Measurements from ENCODE around the gene ANKRD24. TPM values are rescaled to one million over a fixed set of nuclear protein-coding genes. Genes with fewer than 3 reads are reported as not detected.

ANKRD24 gene
- total and polyA plus RNA-seq, 7 donors = 0.36 to 1.2 (median 0.72) TPM; not detected in 1

DNA sequence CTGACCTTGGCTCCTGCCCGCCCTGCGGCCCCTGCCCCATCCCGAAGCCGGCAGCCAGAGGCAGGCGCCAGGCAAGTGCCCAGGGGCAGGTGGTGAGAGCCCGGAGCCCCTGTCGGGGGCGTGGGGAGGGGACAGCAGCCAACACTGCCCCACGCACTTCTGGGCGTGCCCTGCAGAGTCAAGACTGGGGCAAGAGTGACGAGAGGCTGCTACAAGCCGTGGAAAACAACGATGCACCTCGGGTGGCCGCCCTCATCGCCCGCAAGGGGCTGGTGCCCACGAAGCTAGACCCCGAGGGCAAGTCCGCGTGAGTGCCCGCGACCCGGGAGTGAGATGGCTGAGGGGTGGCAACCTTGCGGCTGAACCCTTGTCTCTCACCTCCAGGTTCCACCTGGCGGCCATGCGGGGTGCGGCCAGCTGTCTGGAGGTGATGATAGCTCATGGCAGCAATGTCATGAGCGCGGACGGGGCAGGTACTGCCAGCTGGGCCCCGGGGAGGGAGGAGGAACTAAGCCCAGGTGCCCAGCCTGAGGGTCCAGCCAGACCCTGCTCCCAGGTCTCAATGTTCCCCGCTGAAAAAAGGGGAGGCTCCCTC, 17.3 kb downstream of the ANKRD24 start:
- H3K27me3 ChIP-seq = peaks cover 17 to 51% (median 38%) of the 10 kb centered on the region in 3 donors
- H3K27ac ChIP-seq = no peak overlapping the region
- no peak for DNase-seq
- TF ChIP-seq POLR2AphosphoS5 (IDR thresholded peaks at IDR 0.05) (no peak), POLR2A (IDR thresholded peaks at IDR 0.05) (no peak), CTCF (IDR thresholded peaks at IDR 0.05) (no peak), EP300 (IDR thresholded peaks at IDR 0.05) (no peak)
- intact Hi-C loops (cut with DNase I) = no loop called here
- H3K9me3 ChIP-seq = no peaks in the 10 kb centered on the region
- H3K36me3 ChIP-seq = no peaks in the 10 kb centered on the region
- H3K4me3 ChIP-seq = no peak overlapping the region
- 43 to 71% methylated on average over 33 of the region's 33 CpGs for WGBS, 2 donors
- peaks cover 0 to 13% (median 9%) of the 10 kb centered on the region in 4 donors for H3K4me1 ChIP-seq

DNA sequence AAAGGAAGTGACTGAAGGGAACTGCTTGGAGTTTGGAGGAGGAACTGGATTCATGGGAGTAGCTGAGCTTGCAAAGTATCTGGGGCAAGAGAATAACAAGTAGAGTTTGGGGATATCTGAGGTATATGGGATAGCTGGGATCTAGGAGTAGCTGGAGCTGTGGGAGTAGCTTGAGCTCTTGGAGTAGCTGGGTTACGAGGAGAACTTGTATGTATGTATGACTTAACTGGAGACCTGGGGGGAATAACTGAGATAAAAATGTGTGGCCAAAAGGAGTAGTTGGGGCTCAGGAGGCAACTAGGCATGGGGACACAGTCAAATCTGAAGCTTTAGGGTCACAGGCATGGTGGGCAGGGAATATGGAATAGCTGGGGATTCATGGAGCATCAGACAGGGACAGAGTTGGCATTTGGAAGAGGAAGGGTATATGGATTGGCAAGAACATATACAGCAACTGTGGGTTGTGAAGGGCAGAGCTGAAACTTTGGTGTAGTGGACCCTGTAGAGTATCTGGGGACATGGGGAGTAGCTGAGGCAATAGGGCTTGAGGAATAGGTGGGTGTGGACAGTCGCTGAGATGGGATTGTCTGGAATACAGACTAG, 18.6 kb downstream of the ANKRD24 start:
- intact Hi-C loops (cut with DNase I) = no loop called here
- TF ChIP-seq POLR2A (IDR thresholded peaks at IDR 0.05) (no peak), CTCF (IDR thresholded peaks at IDR 0.05) (no peak)
- no peaks in the 10 kb centered on the region for H3K36me3 ChIP-seq
- H3K4me1 ChIP-seq = peaks cover 0 to 15% (median 9%) of the 10 kb centered on the region in 4 donors
- H3K27ac ChIP-seq = no peak overlapping the region
- H3K4me3 ChIP-seq = no peak overlapping the region
- peaks cover 17 to 38% (median 26%) of the 10 kb centered on the region in 3 donors for H3K27me3 ChIP-seq
- no peak for DNase-seq
- H3K9me3 ChIP-seq = no peaks in the 10 kb centered on the region
- WGBS, 2 donors = 72 to 90% methylated on average over 2 of the region's 2 CpGs

DNA sequence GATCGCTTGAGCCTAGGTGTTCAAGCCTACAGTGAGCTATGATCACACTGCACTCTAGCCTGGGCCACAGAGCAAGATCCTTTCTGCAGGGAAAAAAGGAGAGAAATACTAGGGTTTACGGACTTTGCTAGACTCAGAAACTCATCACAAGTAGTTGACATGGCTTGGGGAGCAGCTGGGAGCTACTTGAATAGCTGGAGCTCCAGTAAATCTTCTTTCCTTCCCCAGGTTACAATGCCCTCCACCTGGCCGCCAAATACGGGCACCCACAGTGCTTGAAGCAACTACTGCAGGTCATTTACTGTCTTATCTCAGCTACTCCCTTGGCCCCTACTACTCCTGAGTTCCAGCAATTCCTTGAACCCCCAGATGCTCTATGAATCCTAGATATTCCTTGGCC, 19.3 kb downstream of the ANKRD24 start:
- Histone ChIP-seq H3K36me3 (no peaks in the 10 kb centered on the region), H3K9me3 (no peaks in the 10 kb centered on the region), H3K27me3 (peaks cover 13 to 31% (median 18%) of the 10 kb centered on the region in 3 donors), H3K27ac (no peak overlapping the region), H3K4me1 (peaks cover 0 to 15% (median 9%) of the 10 kb centered on the region in 4 donors), H3K4me3 (no peak overlapping the region)
- intact Hi-C loops (cut with DNase I) = no loop called here
- TF ChIP-seq POLR2A (IDR thresholded peaks at IDR 0.05) (no peak), CTCF (IDR thresholded peaks at IDR 0.05) (no peak), POLR2AphosphoS5 (IDR thresholded peaks at IDR 0.05) (no peak), EP300 (IDR thresholded peaks at IDR 0.05) (no peak)
- 70 to 88% methylated on average over 4 of the region's 4 CpGs for WGBS, 2 donors
- DNase-seq = no peak

- intact Hi-C loops (cut with DNase I) = no loop called here
- Histone ChIP-seq H3K4me3 (no peak overlapping the region), H3K9me3 (no peaks in the 10 kb centered on the region), H3K27ac (no peak overlapping the region), H3K27me3 (peaks cover 0 to 19% (median 2%) of the 10 kb centered on the region in 3 donors), H3K36me3 (no peaks in the 10 kb centered on the region), H3K4me1 (peaks cover 0 to 7% (median 0%) of the 10 kb centered on the region in 4 donors)
- WGBS, 2 donors = 77 to 84% methylated on average over 10 of the region's 10 CpGs
- no peak for TF ChIP-seq EP300 (IDR thresholded peaks at IDR 0.05)
- no peak for DNase-seq
These were observed 24.5 kb downstream of the ANKRD24 start for GRCh38 chr19:4206818-4207484.

DNA sequence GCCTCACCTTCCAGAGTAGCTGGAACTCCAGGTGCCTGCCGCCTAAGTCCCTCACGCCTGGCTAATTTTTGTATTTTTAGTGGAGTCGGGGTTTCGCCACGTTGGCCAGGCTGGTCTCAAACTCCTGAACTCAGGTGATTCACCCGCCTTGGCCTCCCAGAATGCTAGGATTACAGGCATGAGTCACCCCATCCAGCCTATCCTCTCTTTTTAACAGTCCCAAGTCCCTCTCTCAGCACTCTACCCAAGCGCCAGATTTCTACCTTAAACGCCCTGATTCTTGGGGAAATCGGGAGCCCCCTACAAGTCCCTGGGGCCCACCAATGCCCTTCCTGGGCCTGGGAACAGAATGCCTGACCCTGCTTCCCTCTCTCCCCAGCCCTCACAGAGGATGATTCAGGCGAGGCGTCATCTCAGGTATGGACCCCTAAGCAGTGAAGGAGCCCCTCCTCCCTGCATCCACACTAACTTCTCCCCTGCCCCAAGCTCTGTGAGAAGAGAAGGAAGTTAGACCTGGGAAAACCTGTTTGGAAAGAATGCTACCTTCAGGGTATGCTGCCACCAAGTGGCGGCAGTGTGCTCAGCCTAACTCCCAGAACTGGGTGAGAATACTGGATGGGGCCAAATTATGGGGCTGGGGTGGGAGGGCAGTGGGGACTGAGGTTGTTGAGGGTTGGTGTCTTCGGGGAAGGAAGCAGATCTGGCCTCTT, 26.1 kb downstream of the ANKRD24 start:
- Histone ChIP-seq H3K36me3 (no peaks in the 10 kb centered on the region), H3K4me1 (peaks cover 0 to 7% (median 0%) of the 10 kb centered on the region in 4 donors), H3K9me3 (no peaks in the 10 kb centered on the region), H3K27ac (no peak overlapping the region), H3K27me3 (peaks cover 0 to 19% (median 2%) of the 10 kb centered on the region in 3 donors), H3K4me3 (no peak overlapping the region)
- TF ChIP-seq CTCF (IDR thresholded peaks at IDR 0.05) (no peak), POLR2AphosphoS5 (IDR thresholded peaks at IDR 0.05) (no peak), EP300 (IDR thresholded peaks at IDR 0.05) (no peak), POLR2A (IDR thresholded peaks at IDR 0.05) (no peak)
- WGBS, 2 donors = 71 to 74% methylated on average over 13 of the region's 13 CpGs
- intact Hi-C loops (cut with DNase I) = no loop called here
- DNase-seq = no peak
